Mucosa of gallbladder (tissue), 1 donor: ENCODE results near the gene AFAP1. TPM values are rescaled to one million over a fixed set of nuclear protein-coding genes. Genes with fewer than 3 reads are reported as not detected.
A peak's percentile ranks its signal among the peaks of the same experiment; 100 is the strongest.

Source experiments
- DNase-seq: peaks from one replicate; pipeline ENCODE4 v3.0.0-alpha.2; 2020; ENCODE audit warnings: low spot score
- total RNA-seq: library from RNA; stranded (reverse); gene quantifications from one replicate; pipeline ENCODE4 v1.2.1, GENCODE V29; 2021
- donor health status: DM: no; HTN: no; CAD: no.

AFAP1 gene
- total RNA-seq, 1 donor from 2014 or later: 22.7 TPM

DNA sequence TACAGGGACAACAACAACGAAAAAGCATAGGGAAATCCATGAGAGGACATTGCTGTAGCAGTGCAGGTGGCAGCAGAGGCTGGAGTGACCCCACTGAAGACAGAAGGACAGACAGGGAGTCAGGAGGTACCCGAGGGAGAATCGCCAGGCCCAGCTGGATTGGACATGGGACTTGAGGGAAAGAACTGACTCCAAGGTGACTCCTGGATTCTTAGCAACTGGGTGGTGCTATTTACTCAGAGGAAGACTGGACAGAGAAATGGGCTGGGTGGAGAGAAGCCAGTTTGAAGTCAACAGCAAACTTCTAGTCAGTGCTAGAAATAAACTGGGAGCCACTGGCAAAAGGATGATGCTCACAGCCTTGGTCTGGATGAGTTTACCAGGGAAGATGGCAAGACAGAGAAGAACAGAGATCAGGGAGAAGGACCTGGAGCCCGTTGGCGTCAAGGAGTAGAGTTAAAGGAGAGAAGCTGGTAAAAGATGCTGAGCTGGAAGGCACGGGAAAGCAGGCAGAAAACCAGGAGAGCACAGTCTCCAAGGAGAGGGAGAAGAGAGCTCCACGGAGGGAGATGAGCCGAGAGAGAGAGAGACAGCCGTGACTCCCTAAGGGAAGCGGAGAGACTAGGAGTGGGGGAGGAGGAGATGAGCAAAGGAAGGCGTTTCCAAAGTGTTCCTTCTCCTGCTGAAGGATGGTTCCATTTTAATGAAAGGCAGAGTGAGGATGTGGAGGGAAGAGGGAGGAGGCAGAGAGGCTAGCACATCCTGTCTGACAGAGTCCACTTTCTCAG is 119.4 kb downstream of the AFAP1 start:
- DNase-seq: no peak

DNA sequence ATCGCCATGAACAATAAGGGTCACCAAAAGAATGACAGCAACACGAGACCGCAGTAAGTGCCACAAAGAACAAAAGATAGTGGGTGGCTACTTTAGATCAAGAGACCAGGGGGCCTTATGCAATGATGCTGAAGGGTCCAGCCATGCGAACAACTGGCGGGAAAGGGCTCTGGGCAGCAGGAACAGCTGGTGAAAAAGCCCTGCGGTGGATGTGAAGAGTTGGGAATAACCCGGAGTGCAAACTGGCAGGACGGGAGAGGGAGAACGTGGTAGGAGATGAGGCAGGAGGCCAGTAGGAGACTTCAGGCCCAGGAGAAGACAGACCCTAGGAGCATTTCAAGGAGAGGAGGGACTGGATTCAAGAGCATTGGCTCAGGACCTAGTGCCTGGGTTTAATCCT is 120.2 kb downstream of the AFAP1 start:
- DNase-seq: no peak

DNA sequence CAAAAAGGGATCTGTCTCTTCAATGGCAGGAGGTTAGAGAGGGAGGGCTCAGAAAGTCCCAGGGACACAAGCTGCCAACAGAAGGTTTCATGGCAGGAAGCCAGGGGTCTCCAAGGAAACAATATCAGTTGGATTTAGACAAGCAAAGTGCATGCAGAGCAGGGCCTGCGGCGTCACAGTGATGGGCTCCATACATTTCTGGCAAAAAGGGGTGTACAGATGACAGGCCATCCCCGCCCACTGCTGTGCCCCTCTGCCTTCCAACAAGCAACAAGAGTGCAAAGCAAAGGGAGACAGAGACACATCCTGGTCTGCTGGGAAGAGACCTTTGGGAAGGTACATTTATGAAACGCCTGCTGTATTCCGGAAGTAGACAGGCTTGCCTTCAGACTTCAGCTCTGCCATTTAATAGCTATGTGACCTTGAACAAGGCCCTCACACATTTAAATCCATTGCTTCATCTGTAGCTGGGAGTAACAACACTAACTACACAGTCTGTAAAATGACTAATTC is 121.2 kb downstream of the AFAP1 start:
- no peak for DNase-seq

DNA sequence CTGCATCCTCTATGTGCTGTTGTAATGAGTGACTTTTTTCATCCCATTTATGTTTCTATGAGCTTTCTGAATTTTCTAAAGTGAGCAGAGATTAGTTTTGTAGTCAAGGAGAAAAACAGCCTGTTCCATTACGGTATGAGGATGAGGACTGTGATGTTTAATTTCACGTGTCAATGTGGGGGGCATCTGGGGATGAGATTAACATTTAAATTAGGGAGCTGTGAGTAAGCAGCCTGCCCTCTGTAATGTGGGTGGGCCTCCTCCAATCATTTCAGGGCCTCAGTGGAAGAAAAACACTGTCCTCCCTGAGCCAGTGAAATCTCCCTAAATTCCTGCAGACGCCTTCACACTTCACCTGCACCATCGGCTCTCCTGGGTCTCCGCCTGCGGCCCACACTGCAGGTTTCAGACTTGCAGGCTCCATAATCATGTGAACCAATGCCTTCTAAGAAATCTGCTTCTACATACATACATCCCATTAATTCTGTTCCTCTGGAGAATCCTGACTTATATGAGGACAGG is 121.7 kb downstream of the AFAP1 start:
- DNase-seq: no peak

DNA sequence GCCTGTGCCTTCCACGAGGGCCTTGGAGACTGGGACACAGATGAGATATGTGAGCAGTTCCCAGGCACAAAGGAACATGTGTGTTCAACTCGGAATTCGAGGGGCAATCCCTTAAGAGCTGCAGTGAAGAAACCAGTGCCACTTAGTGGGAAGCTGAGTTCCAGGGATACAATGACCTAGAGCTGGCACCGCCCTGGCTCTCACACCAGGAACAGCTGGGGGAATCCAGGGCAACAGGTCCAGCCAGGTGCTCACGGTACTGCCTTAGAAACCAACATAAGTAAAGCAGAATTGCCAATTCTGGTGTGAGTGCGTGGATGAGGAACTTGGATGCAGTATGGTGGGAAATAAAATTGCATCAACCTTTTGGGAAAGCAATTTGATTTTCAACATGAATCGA is 122.9 kb downstream of the AFAP1 start:
- no peak for DNase-seq

DNA sequence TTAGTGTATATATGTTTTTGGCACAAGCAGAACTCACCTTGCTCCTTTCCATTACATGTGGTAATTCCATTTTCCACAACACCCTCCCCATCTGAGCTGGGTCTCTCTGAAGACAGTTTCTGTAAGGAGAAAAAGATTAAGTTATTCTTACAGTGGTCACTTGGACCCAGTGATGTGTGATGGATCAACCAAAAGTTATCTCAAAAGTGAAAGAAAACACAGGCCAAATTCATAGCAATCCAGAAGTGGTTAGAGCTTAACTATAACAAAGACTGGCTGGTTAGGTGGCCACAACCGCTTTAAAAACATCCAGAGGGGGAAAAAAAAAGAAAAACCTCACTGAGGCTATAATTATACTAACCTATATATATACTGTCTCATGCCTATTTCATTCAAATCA is 123.7 kb downstream of the AFAP1 start:
- DNase-seq: no peak

- no peak for DNase-seq
Measured at GRCh38 chr4:7815562-7815961, 124.1 kb downstream of the AFAP1 start.

- DNase-seq: no peak
Measured at GRCh38 chr4:7814451-7814850, 125.2 kb downstream of the AFAP1 start.

- DNase-seq: no peak
Measured at GRCh38 chr4:7813674-7814073, 126.0 kb downstream of the AFAP1 start.

- DNase-seq: no peak
Measured at GRCh38 chr4:7812921-7813320, 126.7 kb downstream of the AFAP1 start.

- no peak for DNase-seq
Measured at GRCh38 chr4:7812231-7812857, 127.3 kb downstream of the AFAP1 start.

- no peak for DNase-seq
Measured at GRCh38 chr4:7811536-7812191, 128.0 kb downstream of the AFAP1 start.

GRCh38 chr4:7810783-7811535 is 128.7 kb downstream of the AFAP1 start:
- DNase-seq: no peak

- no peak for DNase-seq
Measured at GRCh38 chr4:7808752-7809151, 130.9 kb downstream of the AFAP1 start.

DNA sequence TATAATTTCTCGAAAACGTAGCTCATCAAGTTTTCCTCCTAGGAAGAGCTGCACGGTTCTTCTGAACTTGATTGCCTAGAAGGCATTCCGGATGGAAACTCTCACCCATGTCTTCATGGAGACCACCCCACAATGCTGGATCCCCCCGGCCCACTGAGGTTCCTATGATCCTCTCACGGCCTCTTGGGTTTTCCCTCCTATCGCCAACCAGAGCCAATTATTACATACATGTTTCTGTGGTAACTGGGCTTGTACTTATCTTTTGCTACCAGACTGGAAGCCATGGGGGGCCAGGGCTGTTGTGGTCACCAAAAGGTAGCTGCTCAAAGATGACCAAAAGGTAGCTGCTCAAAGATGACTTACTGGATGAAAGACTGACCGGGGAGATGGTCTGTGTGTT is 131.5 kb downstream of the AFAP1 start:
- no peak for DNase-seq

DNA sequence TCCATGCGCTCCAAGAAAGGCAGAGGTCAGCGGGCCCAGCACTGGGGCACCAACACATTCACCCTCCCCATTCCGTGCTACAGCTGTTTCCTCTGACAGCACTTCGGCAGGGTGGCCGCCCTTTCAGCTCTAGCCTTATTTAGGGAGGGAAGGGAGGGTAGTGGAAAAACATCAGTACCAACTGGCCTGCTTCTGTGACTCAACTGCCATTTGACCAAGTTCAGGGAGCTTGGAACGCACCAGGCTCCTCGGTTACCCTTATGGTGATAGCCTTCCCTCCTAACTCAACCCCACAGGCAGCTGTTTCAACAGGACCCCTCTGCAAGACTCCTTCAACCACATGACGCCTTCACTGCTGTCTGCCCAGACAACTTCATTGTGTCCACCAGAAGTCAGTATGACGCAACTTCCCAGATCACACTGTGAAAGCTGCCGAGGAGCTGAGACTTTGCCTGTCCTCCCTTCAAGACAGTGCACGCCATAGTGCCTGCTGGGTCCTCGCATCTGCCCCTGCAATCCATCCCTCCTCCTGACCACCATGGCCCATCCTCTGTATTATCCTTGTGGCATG is 132.2 kb downstream of the AFAP1 start:
- DNase-seq: no peak

- peak; percentile 71 for DNase-seq
Measured at GRCh38 chr4:7806338-7807090, 133.1 kb downstream of the AFAP1 start.

DNA sequence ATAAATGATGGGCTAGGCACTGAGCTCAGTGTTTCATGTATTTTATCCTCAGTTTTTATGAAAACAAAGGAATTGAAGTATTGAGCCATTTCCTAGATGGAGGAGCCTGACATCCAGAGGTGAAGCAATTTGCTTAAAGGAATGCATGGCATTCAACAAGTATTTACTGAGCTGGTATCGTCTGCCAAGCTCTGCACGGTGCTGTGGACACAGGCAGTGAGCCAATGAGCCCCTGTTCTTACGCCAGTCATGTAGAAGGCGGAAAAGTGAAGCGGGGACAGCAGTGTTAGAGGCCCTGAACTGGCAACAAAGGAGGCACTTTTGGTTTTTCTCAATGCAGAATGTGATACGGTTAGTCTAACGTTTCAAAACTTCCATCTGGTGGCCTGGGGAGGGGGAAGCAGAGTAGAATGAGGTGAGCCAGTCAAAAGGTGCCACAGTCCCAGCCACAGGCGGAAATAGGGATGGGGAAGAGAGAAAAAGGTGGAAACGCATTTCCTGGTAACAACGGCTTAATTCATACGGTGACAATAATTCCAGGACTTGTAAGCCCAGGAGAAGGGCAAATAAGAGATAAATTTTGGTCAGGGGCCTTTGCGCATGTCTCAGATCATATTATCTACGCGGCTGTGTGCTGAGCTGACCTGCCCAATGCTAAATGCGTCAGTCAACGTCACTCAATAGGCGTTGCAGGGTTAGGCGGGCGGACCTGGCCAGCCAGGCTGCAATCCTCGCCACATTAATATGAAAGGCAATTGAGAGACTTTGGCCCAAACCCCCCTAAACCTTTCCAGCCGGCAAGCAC is 133.9 kb downstream of the AFAP1 start:
- peak; percentile 81 for DNase-seq

- no peak for DNase-seq
Measured at GRCh38 chr4:7804756-7805385, 134.8 kb downstream of the AFAP1 start.
